CD14-positive monocyte (primary cell): ENCODE measurements around the gene FIBCD1. TPM values are rescaled to one million over a fixed set of nuclear protein-coding genes. Genes with fewer than 3 reads are reported as not detected.

Experiments
- DNase-seq, 3 donors: peaks; one replicate each; pipeline ENCODE4 v3.0.0-alpha.2; 2011 to 2022
- H2AFZ ChIP-seq: 2 replicates; pipeline ENCODE4 v1.6.0; 2012; ENCODE audit warnings: mild to moderate bottlenecking, low read depth, low read length, inconsistent platforms; ENCODE audit not compliant: insufficient read depth, poor library complexity, severe bottlenecking
- H3K27ac ChIP-seq, 2 donors: 1 replicate in 1 of 2; 2 replicates in 1 of 2; pipeline ENCODE4 v1.5.1; 2012 to 2013; ENCODE audit warnings: low read length in 2 of 2, control low read depth in 1 of 2, inconsistent platforms in 1 of 2, low read depth in 1 of 2, mild to moderate bottlenecking in 1 of 2
- H3K27me3 ChIP-seq, 2 donors: one replicate each; pipeline versions ENCODE4 v1.6.0 to v1.6.1; 2011 to 2013; ENCODE audit warnings: low read length in 2 of 2; ENCODE audit not compliant: control insufficient read depth in 2 of 2, insufficient read depth in 2 of 2
- H3K36me3 ChIP-seq, 2 donors: replicated peaks in 1 of 2; 1 replicate in 1 of 2; 2 replicates in 1 of 2; pipeline versions ENCODE4 v1.5.1 to v1.6.1; 2012 to 2013; ENCODE audit warnings: low read length in 2 of 2, control low read depth in 1 of 2, inconsistent platforms in 1 of 2, mild to moderate bottlenecking in 1 of 2; ENCODE audit not compliant: insufficient read depth in 2 of 2, control insufficient read depth in 1 of 2
- H3K4me1 ChIP-seq, 2 donors: 1 replicate in 1 of 2; 2 replicates in 1 of 2; pipeline versions ENCODE4 v1.5.1 to v1.6.1; 2012 to 2013; ENCODE audit warnings: low read length in 2 of 2, control low read depth in 1 of 2, inconsistent platforms in 1 of 2, mild to moderate bottlenecking in 1 of 2, moderate library complexity in 1 of 2; ENCODE audit not compliant: insufficient read depth in 2 of 2, control insufficient read depth in 1 of 2
- H3K4me2 ChIP-seq: replicated peaks from 2 replicates; pipeline ENCODE3; 2012; ENCODE audit warnings: low read length, moderate library complexity, mild to moderate bottlenecking; ENCODE audit not compliant: poor library complexity, severe bottlenecking; ENCODE audit errors: extremely low read depth
- H3K4me3 ChIP-seq, 3 experiments: fragments of 200-600 bp in 1 of 3; sonication (generic) in 1 of 3; replicated peaks in 1 of 3; 1 replicate in 2 of 3; 2 replicates in 1 of 3; pipeline ENCODE4 v1.5.1; 2011 to 2013; ENCODE audit warnings: low read length in 3 of 3, mild to moderate bottlenecking in 3 of 3, control low read depth in 2 of 3, low read depth in 2 of 3, inconsistent platforms in 1 of 3, moderate library complexity in 1 of 3
- H3K79me2 ChIP-seq: 2 replicates; pipeline ENCODE4 v1.6.0; 2012; ENCODE audit warnings: mild to moderate bottlenecking, control low read depth, inconsistent platforms, low read length, moderate library complexity; ENCODE audit not compliant: insufficient read depth
- H3K9ac ChIP-seq: 2 replicates; pipeline ENCODE4 v1.6.0; 2017; ENCODE audit warnings: low read length, mild to moderate bottlenecking; ENCODE audit not compliant: insufficient read depth, poor library complexity, severe bottlenecking
- H3K9me3 ChIP-seq, 2 donors: replicated peaks in 1 of 2; 1 replicate in 1 of 2; 2 replicates in 1 of 2; pipeline versions ENCODE4 v1.5.1 to v1.6.1; 2012 to 2013; ENCODE audit warnings: low read length in 2 of 2, control low read depth in 1 of 2; ENCODE audit not compliant: control insufficient read depth in 1 of 2, insufficient read depth in 1 of 2
- H4K20me1 ChIP-seq: 2 replicates; pipeline ENCODE4 v1.6.0; 2012; ENCODE audit warnings: mild to moderate bottlenecking, low read length, control low read depth, moderate library complexity; ENCODE audit not compliant: insufficient read depth
- H3K27ac Mint-ChIP-seq, 7 donors: one replicate each; pipeline ENCODE4 v1.8.0; 2020; ENCODE audit warnings: mild to moderate bottlenecking in 7 of 7, mixed read lengths in 7 of 7, moderate library complexity in 6 of 7, inconsistent platforms in 2 of 7
- H3K27me3 Mint-ChIP-seq, 3 donors: one replicate each; pipeline ENCODE4 v1.8.0; 2021 to 2022; ENCODE audit warnings: low read depth in 3 of 3, mild to moderate bottlenecking in 3 of 3, mixed read lengths in 3 of 3, moderate library complexity in 3 of 3, inconsistent platforms in 1 of 3
- H3K36me3 Mint-ChIP-seq, 2 donors: one replicate each; pipeline ENCODE4 v1.8.0; 2020; ENCODE audit warnings: mixed read lengths in 2 of 2, inconsistent platforms in 1 of 2, mild to moderate bottlenecking in 1 of 2
- H3K4me1 Mint-ChIP-seq: one replicate; pipeline ENCODE4 v1.8.0; 2020; ENCODE audit warnings: mild to moderate bottlenecking, mixed read lengths
- H3K4me3 Mint-ChIP-seq, 2 donors: one replicate each; pipeline ENCODE4 v1.8.0; 2020; ENCODE audit warnings: mild to moderate bottlenecking in 2 of 2, mixed read lengths in 2 of 2, moderate library complexity in 1 of 2
- H3K9me3 Mint-ChIP-seq, 7 donors: one replicate each; pipeline ENCODE4 v1.8.0; 2020 to 2022; ENCODE audit warnings: mixed read lengths in 7 of 7, mild to moderate bottlenecking in 6 of 7, moderate library complexity in 6 of 7, inconsistent platforms in 2 of 7
- CTCF ChIP-seq: fragments of 200-600 bp; IDR thresholded peaks from one replicate; pipeline ENCODE4 v1.8.0; 2022; ENCODE audit warnings: antibody characterized with exemption, mild to moderate bottlenecking
- WGBS: methylation state at CpG from one replicate; pipeline ENCODE4 v1.1.5; 2013; ENCODE audit warnings: missing lambda C conversion rate; ENCODE audit not compliant: insufficient coverage; 5-methylcytosine and 5-hydroxymethylcytosine counted together
- intact Hi-C, 2 donors: fragments of 100-400 bp; cut with micrococcal nuclease; formaldehyde crosslinking; loops; one replicate each; pipeline versions ENCODE4 v1.15.0 to v1.15.1; 2023
- polyA plus RNA-seq, 3 donors: library from polyadenylated mRNA; depleted of rRNA in 1 of 3; unstranded in 2 of 3; stranded (reverse) in 1 of 3; fragments of 300-500 nt in 2 of 3; fragments of >200 nt in 1 of 3; fragmentation: Illumina TruSeq in 2 of 3; gene quantifications; 1 replicate in 2 of 3; 2 replicates in 1 of 3; pipeline ENCODE4 v1.2.3, GENCODE V29; 2012 to 2021

FIBCD1 gene
- polyA plus RNA-seq, 3 donors, result not detected

GRCh38 chr9:130927995-130928900 lies 10.8 kb downstream of the FIBCD1 start:
- no peak overlapping the region for H3K27ac Mint-ChIP-seq
- intact Hi-C loops, result no loop called here
- Histone ChIP-seq H3K4me3 (no peak overlapping the region), H3K9me3 (no peaks in the 10 kb centered on the region), H3K27me3 (peaks cover 0 to 11% of the 10 kb centered on the region in 2 donors), H3K4me2 (no peak overlapping the region), H3K9ac (no peak overlapping the region), H2AFZ (no peak overlapping the region), H3K36me3 (no peaks in the 10 kb centered on the region), H4K20me1 (no peaks in the 10 kb centered on the region), H3K4me1 (no peaks in the 10 kb centered on the region), H3K27ac (no peak overlapping the region), H3K79me2 (no peaks in the 10 kb centered on the region)
- peaks cover 0 to 5% (median 0%) of the 10 kb centered on the region in 7 donors for H3K9me3 Mint-ChIP-seq
- H3K4me3 Mint-ChIP-seq, result no peak overlapping the region
- WGBS, result 67% methylated on average over 3 of the region's 14 CpGs
- no peaks in the 10 kb centered on the region for H3K4me1 Mint-ChIP-seq
- no peaks in the 10 kb centered on the region for H3K36me3 Mint-ChIP-seq
- TF ChIP-seq CTCF, result no peak
- H3K27me3 Mint-ChIP-seq, result peaks cover 18 to 28% (median 23%) of the 10 kb centered on the region in 3 donors
- no peak for DNase-seq

- no peak overlapping the region for H3K27ac ChIP-seq
- intact Hi-C loops, result no loop called here
- no peak for DNase-seq
- no peaks in the 10 kb centered on the region for H3K9me3 ChIP-seq
- peaks cover 0 to 3% (median 0%) of the 10 kb centered on the region in 7 donors for H3K9me3 Mint-ChIP-seq
- H3K36me3 Mint-ChIP-seq, result no peaks in the 10 kb centered on the region
- H4K20me1 ChIP-seq, result no peaks in the 10 kb centered on the region
- H3K4me1 ChIP-seq, result no peaks in the 10 kb centered on the region
- no peak overlapping the region for H3K27ac Mint-ChIP-seq
- no peak overlapping the region for H3K4me2 ChIP-seq
- peaks cover 14 to 23% (median 15%) of the 10 kb centered on the region in 3 donors for H3K27me3 Mint-ChIP-seq
- H3K4me1 Mint-ChIP-seq, result no peaks in the 10 kb centered on the region
- H3K36me3 ChIP-seq, result no peaks in the 10 kb centered on the region
- H3K4me3 ChIP-seq, result no peak overlapping the region
- peaks cover 0 to 2% of the 10 kb centered on the region in 2 donors for H3K27me3 ChIP-seq
- no peak for TF ChIP-seq CTCF
- H2AFZ ChIP-seq, result no peak overlapping the region
- 95% methylated on average over 8 of the region's 10 CpGs for WGBS
- no peaks in the 10 kb centered on the region for H3K79me2 ChIP-seq
- no peak overlapping the region for H3K4me3 Mint-ChIP-seq
- no peak overlapping the region for H3K9ac ChIP-seq
Measured at GRCh38 chr9:130927338-130927737, 11.7 kb downstream of the FIBCD1 start.
